CD4-positive, alpha-beta T cell treated with Interleukin-6 at 100 ng/mL for 8 hours (primary cell): ENCODE data around the gene PLA2G7.
"Not testable (repeated sequence)": the region's sequence is repeated elsewhere in the genome, so short reads cannot be mapped to it uniquely, and the experiment has no call there.

Experiments used
- DNase-seq: peaks from one replicate; pipeline ENCODE4 v3.0.0-alpha.2; 2020; ENCODE audit warnings: mixed read lengths, low spot score

The PLA2G7 gene

DNA sequence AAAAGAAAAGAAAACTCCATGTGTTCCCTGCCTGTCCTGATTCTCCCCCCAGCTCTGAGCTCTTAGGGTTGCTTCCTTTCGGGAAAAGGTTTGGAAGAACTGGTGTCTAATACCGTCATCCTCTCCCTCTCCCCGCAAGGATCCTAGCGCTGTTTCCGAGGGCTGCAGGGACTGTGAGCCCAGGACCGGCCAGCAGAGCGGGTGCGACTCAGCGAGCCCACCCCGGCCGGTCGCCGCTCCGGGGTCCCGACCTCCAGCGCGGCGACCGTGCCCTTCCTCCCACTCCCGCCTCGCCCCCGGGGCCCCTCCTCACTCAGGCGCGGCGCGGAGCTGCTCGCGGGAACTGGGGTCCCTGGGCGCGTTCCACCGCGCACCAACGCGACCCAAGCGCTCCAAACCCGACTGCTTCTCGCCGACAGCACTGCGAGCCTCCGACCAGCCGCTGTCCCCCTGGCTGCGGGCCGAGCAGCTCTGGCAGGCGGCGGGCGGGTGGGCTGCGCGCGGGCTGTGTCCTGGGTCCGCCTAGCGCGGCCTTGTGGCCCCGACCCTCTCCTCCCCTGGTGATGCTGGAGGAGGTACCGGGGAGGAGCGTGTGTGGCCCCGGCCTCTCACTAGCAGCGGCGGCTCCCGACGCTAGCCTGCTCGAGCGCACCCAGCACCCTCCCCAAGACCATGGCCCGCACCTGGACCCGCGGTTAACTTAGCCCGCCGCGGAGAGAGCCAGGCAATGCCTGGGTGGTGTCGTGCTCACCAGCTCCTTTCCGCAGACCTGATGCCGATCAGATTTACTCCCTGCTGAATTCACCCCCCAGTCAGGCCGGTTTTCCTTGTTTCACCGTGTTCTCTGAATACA lies at the start of gene PLA2G7:
Gene PLA2G7 (minus strand): TSS at position 509 of the 853 bp plus-strand sequence. CDS start 12,484 bp downstream, outside the sequence.
- no peak for DNase-seq

GRCh38 chr6:46784535-46784934 lies 49.4 kb upstream of the PLA2G7 start:
- DNase-seq: no peak

DNA sequence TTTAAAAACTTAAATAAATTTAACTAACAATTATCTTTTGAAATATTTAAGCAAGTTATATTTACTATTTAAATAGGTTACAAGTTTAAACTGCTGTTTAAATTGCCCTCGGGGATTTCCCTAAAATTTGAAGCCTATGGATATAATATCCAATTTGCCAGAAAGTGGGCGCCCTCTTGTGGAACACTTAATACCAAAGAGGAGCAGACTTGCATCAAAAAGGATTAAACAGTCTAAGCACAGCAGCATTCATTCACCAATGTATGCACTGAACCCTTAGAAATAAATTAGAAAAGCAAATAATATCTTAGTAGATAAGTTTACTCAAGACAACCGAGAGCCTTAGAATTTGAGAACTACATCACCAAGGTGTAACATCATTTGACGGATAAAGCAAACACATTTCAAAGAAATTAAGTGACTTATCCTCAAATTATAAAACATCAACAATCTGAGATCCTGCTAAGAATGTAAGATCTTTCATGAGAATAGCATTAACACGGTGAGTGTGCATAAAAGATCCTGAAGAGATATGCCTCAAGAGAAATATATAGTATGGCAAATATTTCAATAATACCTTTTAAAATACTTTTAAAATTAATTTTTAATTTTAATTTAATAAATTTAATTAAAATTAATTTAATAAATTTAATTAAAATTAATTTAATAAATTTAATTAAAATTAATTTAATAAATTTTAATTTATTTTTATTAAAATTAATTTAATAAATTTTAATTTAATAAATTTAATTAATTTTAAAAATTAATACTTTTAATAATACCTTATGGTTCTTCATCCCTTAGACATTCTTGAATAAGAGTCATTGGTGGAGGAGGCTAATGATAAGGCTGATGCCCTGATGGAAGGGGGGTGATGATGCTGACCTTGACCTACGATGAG lies 46.6 kb upstream of the PLA2G7 start:
- no peak for DNase-seq

GRCh38 chr6:46777476-46778346 lies 42.5 kb upstream of the PLA2G7 start:
- no peak for DNase-seq

- no peak for DNase-seq
Measured at GRCh38 chr6:46776070-46776712, 41.0 kb upstream of the PLA2G7 start.

GRCh38 chr6:46774736-46775135 lies 39.6 kb upstream of the PLA2G7 start:
- DNase-seq: not testable (repeated sequence)

DNA sequence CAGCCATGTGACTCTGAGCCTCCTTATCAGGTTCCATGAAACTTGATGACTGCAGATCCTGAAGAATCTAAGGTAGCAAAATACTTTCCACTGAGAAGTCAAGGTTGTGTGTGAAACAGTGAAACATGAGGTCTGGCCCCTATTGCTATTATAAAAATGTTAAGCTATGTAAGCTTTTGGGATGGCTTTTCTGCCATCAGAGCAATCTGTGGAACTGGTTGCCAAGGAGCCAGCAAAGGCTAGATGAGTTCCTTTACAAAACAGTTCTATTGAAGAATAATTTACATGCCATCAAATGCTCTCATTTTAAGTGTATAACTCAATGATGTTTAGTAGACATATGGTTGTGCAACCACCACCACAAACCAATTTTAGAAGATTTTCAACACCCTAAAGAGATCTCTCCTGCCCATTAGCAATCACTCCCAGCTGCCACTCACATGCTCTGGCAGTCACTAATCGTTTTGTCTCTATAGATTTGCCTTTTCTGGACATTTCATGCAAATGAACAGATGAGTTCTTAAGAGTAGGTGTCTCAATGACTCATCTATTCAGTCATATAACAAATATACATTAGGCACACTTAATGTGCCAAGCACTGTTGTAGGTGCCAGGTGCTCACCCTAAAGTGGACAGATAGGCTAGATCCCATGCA lies 38.2 kb upstream of the PLA2G7 start:
- DNase-seq: no peak

- no peak for DNase-seq
Measured at GRCh38 chr6:46772762-46773161, 37.6 kb upstream of the PLA2G7 start.

DNA sequence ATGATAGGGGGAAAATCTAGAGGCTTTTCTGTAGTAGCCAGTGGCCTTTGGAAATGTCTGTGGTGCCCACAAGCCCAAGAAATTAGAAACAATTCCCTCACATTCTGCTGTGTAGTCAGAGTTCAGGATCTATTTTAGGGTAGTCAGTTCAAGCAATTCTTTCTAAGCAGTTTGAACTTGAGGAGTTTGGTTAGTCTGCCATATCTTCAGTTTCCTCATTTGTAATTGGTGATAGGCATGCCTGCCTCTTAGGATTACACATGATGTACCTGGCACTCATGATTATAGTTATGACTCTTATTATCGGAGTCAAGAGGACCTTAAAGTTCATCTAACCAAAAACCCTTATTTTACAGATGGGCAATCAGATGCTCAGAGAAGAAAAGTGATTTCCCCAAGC lies 36.8 kb upstream of the PLA2G7 start:
- DNase-seq: no peak

DNA sequence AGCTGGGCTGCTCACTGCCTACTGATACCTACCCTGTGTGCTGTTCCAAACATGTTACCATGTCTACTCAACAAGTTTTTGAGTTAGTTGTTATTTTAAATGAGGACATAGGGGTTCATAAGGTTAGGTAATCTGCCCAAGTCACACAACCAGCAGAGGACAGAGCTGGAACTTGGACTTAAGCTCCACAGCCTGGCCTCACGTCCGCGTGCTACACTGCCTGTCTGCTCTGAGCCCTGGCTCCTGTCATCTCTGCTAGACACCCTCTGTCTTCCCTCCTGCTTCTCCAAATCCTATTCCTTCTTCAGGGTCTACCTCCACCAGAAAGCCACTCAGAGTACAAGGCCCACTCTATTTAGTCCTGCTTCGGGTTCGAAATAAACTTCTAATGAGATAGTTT lies 29.8 kb upstream of the PLA2G7 start:
- no peak for DNase-seq

GRCh38 chr6:46764280-46764679 lies 29.1 kb upstream of the PLA2G7 start:
- DNase-seq: not testable (repeated sequence)

DNA sequence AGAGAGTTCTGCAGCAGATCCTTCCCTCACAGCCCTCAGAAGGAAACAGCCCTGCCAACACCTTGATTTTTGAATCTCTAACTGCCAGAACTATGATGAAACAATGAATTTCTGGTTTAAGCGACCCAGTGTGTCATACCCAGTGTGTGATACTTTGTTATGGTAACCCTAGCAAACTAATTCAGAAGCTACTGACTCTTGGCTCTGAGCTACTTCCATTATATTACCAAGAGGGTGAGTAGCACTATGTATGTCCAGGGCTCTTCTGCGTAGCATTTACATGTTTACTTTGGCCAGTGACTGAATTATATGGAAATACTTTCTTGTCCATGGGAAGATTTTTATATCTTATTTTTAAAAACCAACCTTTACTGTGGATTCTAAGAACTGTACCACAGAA lies 28.3 kb upstream of the PLA2G7 start:
- no peak for DNase-seq

DNA sequence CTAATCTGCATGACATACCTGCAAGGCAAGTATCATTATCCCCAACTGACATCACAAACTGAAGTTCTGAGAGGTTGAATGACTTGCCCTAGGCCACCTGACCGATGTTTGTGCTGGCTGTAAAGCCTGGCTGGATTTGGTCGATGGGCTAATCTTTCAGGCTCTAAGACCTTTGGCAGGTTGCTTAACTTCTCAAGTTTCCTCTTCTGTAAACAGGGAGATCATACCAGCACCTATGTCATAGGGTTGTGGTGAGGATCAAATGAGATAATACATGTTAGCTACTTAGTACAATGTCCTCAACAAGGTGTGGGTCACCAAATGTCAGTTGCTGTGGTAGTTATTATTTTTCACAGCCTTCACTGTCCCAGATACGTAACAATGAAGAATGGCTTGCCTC lies 25.8 kb upstream of the PLA2G7 start:
- DNase-seq: no peak

DNA sequence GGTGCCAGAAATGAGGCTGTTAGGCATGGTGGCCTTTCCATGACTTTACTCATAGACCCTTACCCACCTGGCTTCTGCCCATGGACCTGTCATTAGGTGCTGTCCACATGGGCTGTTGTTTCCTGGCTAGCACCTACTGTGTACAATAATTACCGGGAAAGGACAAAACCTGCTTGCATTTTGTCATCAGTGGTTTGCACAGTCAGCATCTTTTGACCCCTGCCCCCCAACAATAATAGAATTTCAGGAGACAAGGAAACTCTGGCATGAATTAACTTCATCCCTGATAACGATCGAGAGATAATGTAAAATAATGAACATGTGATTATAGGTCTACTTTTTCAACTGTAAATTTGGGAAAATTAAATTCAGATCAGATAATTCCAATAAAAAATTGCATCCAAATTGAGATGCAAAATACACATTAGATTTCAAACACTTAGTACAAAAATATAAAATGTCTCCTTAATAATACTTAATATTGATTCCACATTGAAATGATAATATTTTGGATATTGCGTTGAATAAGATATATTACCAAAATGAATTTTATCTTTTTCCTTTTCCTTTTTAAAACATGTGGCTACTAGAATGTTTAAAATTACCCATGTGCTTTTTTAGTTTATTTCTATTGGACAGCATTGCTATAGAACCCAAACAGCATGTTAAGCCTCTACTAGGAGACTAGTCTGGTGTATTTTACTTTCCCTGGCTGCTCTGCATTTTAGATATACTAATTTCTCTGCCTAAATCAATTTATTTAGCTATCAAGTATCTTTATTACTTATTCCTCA lies 24.0 kb upstream of the PLA2G7 start:
- no peak for DNase-seq

- DNase-seq: no peak
Measured at GRCh38 chr6:46757214-46757596, 22.0 kb upstream of the PLA2G7 start.

- no peak for DNase-seq
Measured at GRCh38 chr6:46756469-46757213, 21.5 kb upstream of the PLA2G7 start.

DNA sequence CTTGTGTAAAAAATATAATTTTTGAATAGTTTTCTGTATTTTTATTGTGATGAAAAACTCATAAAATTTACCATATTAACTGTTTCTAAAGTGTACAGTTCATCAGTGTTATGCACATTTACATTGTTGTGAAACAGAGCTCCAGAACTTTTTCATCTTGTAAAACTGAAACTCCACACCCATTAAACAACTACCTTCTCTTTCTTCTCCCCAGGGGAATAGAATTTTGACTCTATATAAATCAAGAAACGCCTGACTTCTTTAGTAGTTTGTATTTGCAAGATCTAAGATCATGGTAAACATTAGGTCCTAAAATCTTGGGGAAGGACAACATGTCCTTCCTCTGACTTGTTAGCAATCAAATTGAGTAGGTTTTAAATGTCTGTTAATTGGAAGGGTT lies 20.7 kb upstream of the PLA2G7 start:
- no peak for DNase-seq

- no peak for DNase-seq
Measured at GRCh38 chr6:46751658-46752057, 16.5 kb upstream of the PLA2G7 start.

DNA sequence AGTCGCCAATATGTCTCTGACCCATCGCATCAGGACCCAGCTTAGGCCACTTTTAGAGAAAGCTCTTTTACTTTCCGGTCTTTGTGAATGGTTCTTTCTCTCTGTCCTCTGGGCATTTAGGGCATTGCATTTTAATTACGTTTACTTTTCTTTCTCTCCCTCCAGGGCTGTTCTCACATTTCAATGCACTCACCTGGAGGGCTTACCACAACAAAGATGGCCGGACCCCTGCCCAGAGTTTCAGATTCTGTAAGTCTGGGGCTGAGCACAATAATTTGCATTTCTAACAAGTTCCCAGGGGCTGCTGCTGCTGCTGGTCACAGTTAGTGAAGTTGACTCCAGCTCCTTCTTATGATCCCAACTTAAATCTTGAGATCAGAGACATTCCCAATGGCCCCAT lies 14.6 kb upstream of the PLA2G7 start:
- no peak for DNase-seq
